ENCODE measurements around the gene UPP2. TPM values are rescaled to one million over a fixed set of nuclear protein-coding genes. Genes with fewer than 3 reads are reported as not detected.

UPP2 gene
- total RNA-seq, 4 donors from 2014 or later: not detected

GRCh38 chr2:158140201-158140600 lies 38.5 kb downstream of the UPP2 start:
- Histone ChIP-seq H3K4me1 (no peaks in the 10 kb centered on the region), H3K9me3 (no peaks in the 10 kb centered on the region), H3K4me3 (no peak overlapping the region), H3K36me3 (no peaks in the 10 kb centered on the region), H3K27ac (no peak overlapping the region), H3K27me3 (no peaks in the 10 kb centered on the region)
- 87% methylated on average over 1 of the region's 1 CpG for WGBS
- TF ChIP-seq EP300 (IDR thresholded peaks at IDR 0.05): no peak
- no peak for TF ChIP-seq POLR2A (IDR thresholded peaks at IDR 0.05)
- no peak for TF ChIP-seq POLR2AphosphoS5 (IDR thresholded peaks at IDR 0.05)
- no peak for TF ChIP-seq CTCF (IDR thresholded peaks at IDR 0.05)
- no peak for DNase-seq (ENCODE audit: low spot score in 2 of 2)

GRCh38 chr2:158142165-158142564 lies 40.5 kb downstream of the UPP2 start:
- no peaks in the 10 kb centered on the region for H3K4me1 ChIP-seq
- WGBS: 89% methylated on average over 3 of the region's 3 CpGs
- no peaks in the 10 kb centered on the region for H3K27me3 ChIP-seq
- H3K4me3 ChIP-seq: no peak overlapping the region
- no peaks in the 10 kb centered on the region for H3K36me3 ChIP-seq
- DNase-seq (ENCODE audit: low spot score in 2 of 2): no peak
- TF ChIP-seq POLR2A (IDR thresholded peaks at IDR 0.05) (no peak), CTCF (IDR thresholded peaks at IDR 0.05) (no peak), EP300 (IDR thresholded peaks at IDR 0.05) (no peak), POLR2AphosphoS5 (IDR thresholded peaks at IDR 0.05) (no peak)
- no peak overlapping the region for H3K27ac ChIP-seq
- H3K9me3 ChIP-seq: no peaks in the 10 kb centered on the region

- no peaks in the 10 kb centered on the region for H3K4me1 ChIP-seq
- H3K4me3 ChIP-seq: no peak overlapping the region
- no peak for TF ChIP-seq POLR2A (IDR thresholded peaks at IDR 0.05)
- no peaks in the 10 kb centered on the region for H3K9me3 ChIP-seq
- WGBS: 62% methylated on average over 6 of the region's 6 CpGs
- H3K36me3 ChIP-seq: no peaks in the 10 kb centered on the region
- no peak for DNase-seq (ENCODE audit: low spot score in 2 of 2)
- H3K27me3 ChIP-seq: no peaks in the 10 kb centered on the region
- no peak overlapping the region for H3K27ac ChIP-seq
These were observed 41.1 kb downstream of the UPP2 start for GRCh38 chr2:158142568-158143332.

GRCh38 chr2:158143703-158144360 lies 42.2 kb downstream of the UPP2 start:
- 59% methylated on average over 3 of the region's 3 CpGs for WGBS
- H3K27me3 ChIP-seq: no peaks in the 10 kb centered on the region
- no peak overlapping the region for H3K27ac ChIP-seq
- no peaks in the 10 kb centered on the region for H3K9me3 ChIP-seq
- H3K4me1 ChIP-seq: no peaks in the 10 kb centered on the region
- TF ChIP-seq POLR2AphosphoS5 (IDR thresholded peaks at IDR 0.05) (no peak), CTCF (IDR thresholded peaks at IDR 0.05) (no peak), EP300 (IDR thresholded peaks at IDR 0.05) (no peak), POLR2A (IDR thresholded peaks at IDR 0.05) (no peak)
- no peaks in the 10 kb centered on the region for H3K36me3 ChIP-seq
- no peak overlapping the region for H3K4me3 ChIP-seq
- DNase-seq (ENCODE audit: low spot score in 2 of 2): no peak

- Histone ChIP-seq H3K4me1 (no peaks in the 10 kb centered on the region), H3K36me3 (no peaks in the 10 kb centered on the region), H3K9me3 (no peaks in the 10 kb centered on the region), H3K27me3 (no peaks in the 10 kb centered on the region), H3K27ac (no peak overlapping the region), H3K4me3 (no peak overlapping the region)
- no peak for DNase-seq (ENCODE audit: low spot score in 2 of 2)
- WGBS: 88% methylated on average over 13 of the region's 13 CpGs
- TF ChIP-seq POLR2A (IDR thresholded peaks at IDR 0.05) (no peak), CTCF (IDR thresholded peaks at IDR 0.05) (no peak), POLR2AphosphoS5 (IDR thresholded peaks at IDR 0.05) (no peak), EP300 (IDR thresholded peaks at IDR 0.05) (no peak)
These were observed 43.4 kb downstream of the UPP2 start for GRCh38 chr2:158144914-158145625.
